Measurements from ENCODE around the gene YIF1B.

DNA sequence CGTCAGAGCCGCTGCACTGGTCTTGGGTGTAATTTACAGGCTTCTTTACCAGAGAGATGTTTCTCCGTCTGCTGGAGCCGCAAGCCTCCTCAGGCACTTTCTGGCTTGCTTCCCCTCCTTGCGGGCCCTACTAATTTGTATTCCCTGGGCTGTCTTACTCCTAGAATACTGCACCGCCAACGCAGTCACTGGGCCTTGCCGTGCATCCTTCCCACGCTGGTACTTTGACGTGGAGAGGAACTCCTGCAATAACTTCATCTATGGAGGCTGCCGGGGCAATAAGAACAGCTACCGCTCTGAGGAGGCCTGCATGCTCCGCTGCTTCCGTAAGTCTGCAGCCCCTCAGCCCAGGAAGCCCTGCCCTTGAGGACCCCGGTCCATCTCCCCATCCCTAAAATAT is 25.8 kb downstream of the YIF1B start:
- TF ChIP-seq, protein P1, sequence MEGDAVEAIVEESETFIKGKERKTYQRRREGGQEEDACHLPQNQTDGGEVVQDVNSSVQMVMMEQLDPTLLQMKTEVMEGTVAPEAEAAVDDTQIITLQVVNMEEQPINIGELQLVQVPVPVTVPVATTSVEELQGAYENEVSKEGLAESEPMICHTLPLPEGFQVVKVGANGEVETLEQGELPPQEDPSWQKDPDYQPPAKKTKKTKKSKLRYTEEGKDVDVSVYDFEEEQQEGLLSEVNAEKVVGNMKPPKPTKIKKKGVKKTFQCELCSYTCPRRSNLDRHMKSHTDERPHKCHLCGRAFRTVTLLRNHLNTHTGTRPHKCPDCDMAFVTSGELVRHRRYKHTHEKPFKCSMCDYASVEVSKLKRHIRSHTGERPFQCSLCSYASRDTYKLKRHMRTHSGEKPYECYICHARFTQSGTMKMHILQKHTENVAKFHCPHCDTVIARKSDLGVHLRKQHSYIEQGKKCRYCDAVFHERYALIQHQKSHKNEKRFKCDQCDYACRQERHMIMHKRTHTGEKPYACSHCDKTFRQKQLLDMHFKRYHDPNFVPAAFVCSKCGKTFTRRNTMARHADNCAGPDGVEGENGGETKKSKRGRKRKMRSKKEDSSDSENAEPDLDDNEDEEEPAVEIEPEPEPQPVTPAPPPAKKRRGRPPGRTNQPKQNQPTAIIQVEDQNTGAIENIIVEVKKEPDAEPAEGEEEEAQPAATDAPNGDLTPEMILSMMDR (IDR thresholded peaks at IDR 0.05), result no peak
- no peak for TF ChIP-seq POLR2A (IDR thresholded peaks at IDR 0.05)
